Jurkat, Clone E6-1 (cell line): ENCODE data around the gene AICDA.
"Not testable (repeated sequence)": the region's sequence is repeated elsewhere in the genome, so short reads cannot be mapped to it uniquely, and the experiment has no call there.

Experiments
- DNase-seq: peaks from one replicate; pipeline ENCODE4 v3.0.0-alpha.2; 2011; ENCODE audit warnings: low read depth, low spot score
- H3K4me3 ChIP-seq: 2 replicates; pipeline ENCODE4 v1.5.1; 2011; ENCODE audit warnings: mild to moderate bottlenecking, low read length, control low read depth, moderate library complexity

Gene AICDA

GRCh38 chr12:8622646-8623045 lies 10.0 kb upstream of the AICDA start:
- no peak for DNase-seq
- no peak overlapping the region for H3K4me3 ChIP-seq

GRCh38 chr12:8615206-8615605 lies 2.5 kb upstream of the AICDA start:
- DNase-seq: no peak
- H3K4me3 ChIP-seq: no peak overlapping the region

- DNase-seq, H3K4me3 ChIP-seq: not testable (repeated sequence)
These were observed 1.2 kb upstream of the AICDA start for GRCh38 chr12:8613881-8614280.

- DNase-seq: no peak
- H3K4me3 ChIP-seq: no peak overlapping the region
These were observed 3.5 kb downstream of the AICDA start for GRCh38 chr12:8609061-8609570.

GRCh38 chr12:8606890-8607289 lies 5.8 kb downstream of the AICDA start:
- no peak overlapping the region for H3K4me3 ChIP-seq
- DNase-seq: no peak

- no peak for DNase-seq
- no peak overlapping the region for H3K4me3 ChIP-seq
These were observed 7.6 kb downstream of the AICDA start for GRCh38 chr12:8605057-8605456.

- DNase-seq: no peak
These were observed 8.8 kb downstream of the AICDA start for GRCh38 chr12:8603856-8604255.

GRCh38 chr12:8603286-8603685 lies 9.4 kb downstream of the AICDA start:
- H3K4me3 ChIP-seq: no peak overlapping the region
- DNase-seq: no peak

More at GRCh38 chr12:8603856-8604255, 8.8 kb downstream of the AICDA start:
- no peak overlapping the region for H3K4me3 ChIP-seq

- H3K4me3 ChIP-seq: no peak overlapping the region
- DNase-seq: no peak
These were observed 16.1 kb downstream of the AICDA start for GRCh38 chr12:8596561-8596960.

- DNase-seq: no peak
- no peak overlapping the region for H3K4me3 ChIP-seq
These were observed 18.6 kb downstream of the AICDA start for GRCh38 chr12:8594072-8594471.

GRCh38 chr12:8593246-8593645 lies 19.4 kb downstream of the AICDA start:
- DNase-seq: no peak
- H3K4me3 ChIP-seq: no peak overlapping the region

GRCh38 chr12:8590842-8591545 lies 21.7 kb downstream of the AICDA start:
- DNase-seq: no peak
- no peak overlapping the region for H3K4me3 ChIP-seq

GRCh38 chr12:8589679-8590078 lies 23.0 kb downstream of the AICDA start:
- DNase-seq: no peak
- no peak overlapping the region for H3K4me3 ChIP-seq

GRCh38 chr12:8584478-8584877 lies 28.2 kb downstream of the AICDA start:
- H3K4me3 ChIP-seq, DNase-seq: not testable (repeated sequence)

GRCh38 chr12:8584004-8584403 lies 28.7 kb downstream of the AICDA start:
- no peak for DNase-seq

GRCh38 chr12:8581098-8581784 lies 31.4 kb downstream of the AICDA start:
- no peak overlapping the region for H3K4me3 ChIP-seq
- no peak for DNase-seq

More at GRCh38 chr12:8584004-8584403, 28.7 kb downstream of the AICDA start:
- no peak overlapping the region for H3K4me3 ChIP-seq

GRCh38 chr12:8577879-8578278 lies 34.8 kb downstream of the AICDA start:
- H3K4me3 ChIP-seq: no peak overlapping the region

GRCh38 chr12:8572507-8572906 lies 40.2 kb downstream of the AICDA start:
- no peak for DNase-seq
- H3K4me3 ChIP-seq: no peak overlapping the region

More at GRCh38 chr12:8577879-8578278, 34.8 kb downstream of the AICDA start:
- DNase-seq: no peak

- DNase-seq: no peak
- no peak overlapping the region for H3K4me3 ChIP-seq
These were observed 46.1 kb downstream of the AICDA start for GRCh38 chr12:8566525-8566924.

GRCh38 chr12:8566052-8566451 lies 46.6 kb downstream of the AICDA start:
- not testable (repeated sequence) for H3K4me3 ChIP-seq, DNase-seq
